Hepatocyte (in vitro differentiated cells): Measurements from ENCODE around the gene VAV1. TPM values are rescaled to one million over a fixed set of nuclear protein-coding genes. Genes with fewer than 3 reads are reported as not detected.

Source experiments
- DNase-seq: peaks from one replicate; pipeline ENCODE4 v3.0.0-alpha.2; 2016; ENCODE audit warnings: low spot score
- H2AFZ ChIP-seq: fragments of 200-600 bp; sonication (generic); 2 replicates; pipeline ENCODE4 v1.6.0; 2016; ENCODE audit warnings: antibody characterized with exemption, mild to moderate bottlenecking
- H3K27ac ChIP-seq: fragments of 200-600 bp; sonication (generic); 2 replicates; pipeline ENCODE4 v1.5.1; 2016; ENCODE audit warnings: mild to moderate bottlenecking
- H3K27me3 ChIP-seq: fragments of 200-600 bp; sonication (generic); 2 replicates; pipeline ENCODE4 v1.6.1; 2016
- H3K36me3 ChIP-seq: fragments of 200-600 bp; sonication (generic); replicated peaks from 2 replicates; pipeline ENCODE4 v1.5.1; 2016; ENCODE audit warnings: low read depth; ENCODE audit not compliant: insufficient read depth
- H3K4me1 ChIP-seq: fragments of 200-600 bp; sonication (generic); 2 replicates; pipeline ENCODE4 v1.5.1; 2016; ENCODE audit warnings: mild to moderate bottlenecking, moderate library complexity; ENCODE audit not compliant: insufficient read depth
- H3K4me2 ChIP-seq: fragments of 200-600 bp; sonication (generic); 2 replicates; pipeline ENCODE4 v1.6.0; 2016
- H3K4me3 ChIP-seq: fragments of 200-600 bp; sonication (generic); 2 replicates; pipeline ENCODE4 v1.5.1; 2016; ENCODE audit warnings: mild to moderate bottlenecking
- H3K79me2 ChIP-seq: fragments of 200-600 bp; sonication (generic); 2 replicates; pipeline ENCODE4 v1.6.0; 2017; ENCODE audit warnings: mild to moderate bottlenecking
- H3K9me2 ChIP-seq: fragments of 200-600 bp; sonication (generic); replicated peaks from 2 replicates; pipeline ENCODE4 v1.6.0; 2017; ENCODE audit warnings: mild to moderate bottlenecking; ENCODE audit not compliant: insufficient read depth
- H3K9me3 ChIP-seq: fragments of 200-600 bp; sonication (generic); 2 replicates; pipeline ENCODE4 v1.5.1; 2016; ENCODE audit warnings: low read depth, mild to moderate bottlenecking
- H4K20me1 ChIP-seq: fragments of 200-600 bp; sonication (generic); 2 replicates; pipeline ENCODE4 v1.6.0; 2016; ENCODE audit warnings: mild to moderate bottlenecking; ENCODE audit not compliant: insufficient read depth, poor library complexity, severe bottlenecking
- EZH2 ChIP-seq: fragments of 200-600 bp; sonication (generic); IDR thresholded peaks from 2 replicates; pipeline ENCODE4 v1.6.1; 2016; ENCODE audit warnings: antibody characterized with exemption, mild to moderate bottlenecking, borderline replicate concordance
- EZH2phosphoT487 ChIP-seq: fragments of 200-600 bp; sonication (generic); IDR thresholded peaks from one replicate; pipeline ENCODE4 v1.6.1; 2018; ENCODE audit warnings: antibody characterized with exemption, mild to moderate bottlenecking, low read depth, moderate library complexity; ENCODE audit not compliant: unreplicated experiment, severe bottlenecking
- WGBS: methylation state at CpG from one replicate; pipeline ENCODE4 v1.1.6; 2016; ENCODE audit warnings: low lambda C conversion rate; ENCODE audit errors: missing lambda C conversion rate; 5-methylcytosine and 5-hydroxymethylcytosine counted together
- polyA plus RNA-seq: library from polyadenylated mRNA; unstranded; fragments of >200 nt; fragmentation: Nextera tagmentation; extraction: Ambion mirVana; gene quantifications from 2 replicates; pipeline ENCODE4 v1.2.1, GENCODE V29; 2016
- total RNA-seq: library from RNA; depleted of rRNA; stranded (reverse); fragments of >200 nt; gene quantifications from 2 replicates; pipeline ENCODE4 v1.2.3, GENCODE V29; 2014
- TF ChIP-seq, protein P1 (sequence below): fragments of 200-600 bp; sonication (generic); IDR thresholded peaks from 2 replicates; pipeline ENCODE4 v1.5.1; 2016; ENCODE audit warnings: antibody characterized with exemption, mild to moderate bottlenecking; ENCODE audit not compliant: poor library complexity

The VAV1 gene
- total and polyA plus RNA-seq, 2 experiments from 2014 or later = 0.23 TPM; not detected in 1

DNA sequence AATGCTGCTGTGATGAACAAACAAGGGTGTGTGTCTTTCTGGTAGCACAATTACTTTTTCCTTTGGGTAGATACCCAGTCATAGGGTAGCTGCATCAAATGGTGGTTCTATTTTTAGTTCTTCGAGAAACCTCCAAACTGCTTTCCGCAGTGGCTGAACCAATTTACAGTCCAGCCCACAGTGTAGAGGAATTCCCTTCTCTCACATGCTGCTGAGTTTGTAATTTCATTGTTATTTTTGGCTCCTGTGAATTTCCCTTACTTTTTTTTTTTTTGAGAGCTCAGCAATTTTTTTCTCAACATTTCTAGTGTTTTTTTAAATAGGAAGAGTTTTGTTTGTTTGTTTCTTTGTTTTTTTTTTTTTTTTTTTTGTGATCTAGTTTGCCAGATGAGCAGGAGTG is 77.4 kb downstream of the VAV1 start:
- TF ChIP-seq EZH2 = no peak
- TF ChIP-seq, protein P1, sequence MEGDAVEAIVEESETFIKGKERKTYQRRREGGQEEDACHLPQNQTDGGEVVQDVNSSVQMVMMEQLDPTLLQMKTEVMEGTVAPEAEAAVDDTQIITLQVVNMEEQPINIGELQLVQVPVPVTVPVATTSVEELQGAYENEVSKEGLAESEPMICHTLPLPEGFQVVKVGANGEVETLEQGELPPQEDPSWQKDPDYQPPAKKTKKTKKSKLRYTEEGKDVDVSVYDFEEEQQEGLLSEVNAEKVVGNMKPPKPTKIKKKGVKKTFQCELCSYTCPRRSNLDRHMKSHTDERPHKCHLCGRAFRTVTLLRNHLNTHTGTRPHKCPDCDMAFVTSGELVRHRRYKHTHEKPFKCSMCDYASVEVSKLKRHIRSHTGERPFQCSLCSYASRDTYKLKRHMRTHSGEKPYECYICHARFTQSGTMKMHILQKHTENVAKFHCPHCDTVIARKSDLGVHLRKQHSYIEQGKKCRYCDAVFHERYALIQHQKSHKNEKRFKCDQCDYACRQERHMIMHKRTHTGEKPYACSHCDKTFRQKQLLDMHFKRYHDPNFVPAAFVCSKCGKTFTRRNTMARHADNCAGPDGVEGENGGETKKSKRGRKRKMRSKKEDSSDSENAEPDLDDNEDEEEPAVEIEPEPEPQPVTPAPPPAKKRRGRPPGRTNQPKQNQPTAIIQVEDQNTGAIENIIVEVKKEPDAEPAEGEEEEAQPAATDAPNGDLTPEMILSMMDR = no peak
- no peak for TF ChIP-seq EZH2phosphoT487
- Histone ChIP-seq H3K9me2 (no peaks in the 10 kb centered on the region), H3K36me3 (no peaks in the 10 kb centered on the region), H3K4me1 (no peaks in the 10 kb centered on the region), H3K4me2 (no peak overlapping the region), H4K20me1 (no peaks in the 10 kb centered on the region), H3K4me3 (no peak overlapping the region), H3K9me3 (no peaks in the 10 kb centered on the region), H3K79me2 (no peaks in the 10 kb centered on the region), H3K27ac (no peak overlapping the region), H2AFZ (no peak overlapping the region), H3K27me3 (no peaks in the 10 kb centered on the region)
- DNase-seq = no peak
- 95% methylated on average over 2 of the region's 2 CpGs for WGBS

DNA sequence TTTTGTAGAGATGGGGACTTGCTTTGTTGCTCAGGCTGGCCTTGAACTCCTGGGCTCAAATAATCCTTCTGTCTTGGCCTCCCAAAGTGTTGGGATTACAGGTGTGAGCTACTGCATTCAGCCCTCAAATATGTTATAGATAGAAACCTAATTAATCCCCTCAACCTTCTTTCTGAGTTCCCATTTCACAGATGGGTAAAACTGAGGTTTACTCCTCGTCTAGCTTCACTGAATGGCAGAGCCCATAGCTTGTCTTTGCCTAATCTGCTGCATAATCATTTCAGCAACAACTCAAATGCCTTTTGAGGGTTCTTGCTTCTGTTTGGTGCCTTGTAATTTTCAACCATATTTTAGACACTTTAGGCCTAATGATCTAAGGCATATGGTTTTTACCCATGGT is 78.9 kb downstream of the VAV1 start:
- no peaks in the 10 kb centered on the region for H3K9me3 ChIP-seq
- no peak overlapping the region for H3K4me3 ChIP-seq
- H4K20me1 ChIP-seq = no peaks in the 10 kb centered on the region
- no peaks in the 10 kb centered on the region for H3K4me1 ChIP-seq
- TF ChIP-seq EZH2phosphoT487 = no peak
- TF ChIP-seq EZH2 = no peak
- TF ChIP-seq, protein P1 = no peak
- H3K36me3 ChIP-seq = no peaks in the 10 kb centered on the region
- H3K4me2 ChIP-seq = no peak overlapping the region
- H3K9me2 ChIP-seq = no peaks in the 10 kb centered on the region
- no peak overlapping the region for H2AFZ ChIP-seq
- H3K27me3 ChIP-seq = no peaks in the 10 kb centered on the region
- no peak overlapping the region for H3K27ac ChIP-seq
- WGBS = 56% methylated on average over 1 of the region's 1 CpG
- DNase-seq = no peak
- H3K79me2 ChIP-seq = no peaks in the 10 kb centered on the region

DNA sequence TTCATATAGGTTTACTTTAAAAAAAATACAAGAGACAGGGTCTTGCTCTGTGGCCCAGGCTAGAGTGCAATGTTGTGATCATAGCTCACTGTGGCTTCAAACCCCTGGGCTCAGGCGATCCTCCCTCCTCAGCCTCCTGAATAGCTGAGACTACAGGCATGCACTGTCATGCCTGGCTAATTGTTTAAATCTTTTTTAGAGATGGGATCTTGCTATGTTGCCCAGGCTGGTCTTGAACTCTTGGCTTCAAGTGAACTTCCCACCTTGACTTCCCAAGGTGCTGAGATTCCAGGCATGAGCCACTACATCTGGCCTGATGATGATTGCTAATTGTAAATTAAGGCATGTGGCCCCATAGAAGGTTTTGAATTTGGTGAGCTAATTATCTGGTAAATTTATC is 79.5 kb downstream of the VAV1 start:
- Histone ChIP-seq H3K27me3 (no peaks in the 10 kb centered on the region), H3K9me2 (no peaks in the 10 kb centered on the region), H3K4me3 (no peak overlapping the region), H3K9me3 (no peaks in the 10 kb centered on the region), H3K79me2 (no peaks in the 10 kb centered on the region), H3K27ac (no peak overlapping the region), H3K4me1 (no peaks in the 10 kb centered on the region), H4K20me1 (no peaks in the 10 kb centered on the region), H3K36me3 (no peaks in the 10 kb centered on the region), H3K4me2 (no peak overlapping the region), H2AFZ (no peak overlapping the region)
- 88% methylated on average over 1 of the region's 1 CpG for WGBS
- no peak for DNase-seq
- no peak for TF ChIP-seq EZH2
- TF ChIP-seq, protein P1 = no peak
- TF ChIP-seq EZH2phosphoT487 = no peak

DNA sequence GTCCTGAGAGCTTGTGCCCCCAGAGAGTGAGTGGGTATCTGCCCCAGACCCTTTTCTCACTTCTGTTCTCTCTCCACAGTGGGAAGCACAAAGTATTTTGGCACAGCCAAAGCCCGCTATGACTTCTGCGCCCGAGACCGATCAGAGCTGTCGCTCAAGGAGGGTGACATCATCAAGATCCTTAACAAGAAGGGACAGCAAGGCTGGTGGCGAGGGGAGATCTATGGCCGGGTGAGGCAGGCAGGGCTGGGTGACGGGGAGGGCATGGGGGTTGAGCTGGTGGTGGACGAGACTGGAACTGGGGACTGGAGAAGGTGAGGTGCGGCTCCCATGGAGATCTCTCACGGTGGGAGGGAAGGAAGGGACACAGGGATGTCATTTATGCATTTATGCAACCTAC is 81.4 kb downstream of the VAV1 start:
- no peak for DNase-seq
- 94% methylated on average over 11 of the region's 11 CpGs for WGBS
- Histone ChIP-seq H3K9me2 (no peaks in the 10 kb centered on the region), H3K4me2 (no peak overlapping the region), H3K4me1 (no peaks in the 10 kb centered on the region), H3K4me3 (no peak overlapping the region), H3K79me2 (no peaks in the 10 kb centered on the region), H3K27me3 (no peaks in the 10 kb centered on the region), H3K27ac (no peak overlapping the region), H4K20me1 (no peaks in the 10 kb centered on the region), H3K36me3 (no peaks in the 10 kb centered on the region), H2AFZ (no peak overlapping the region), H3K9me3 (no peaks in the 10 kb centered on the region)
- no peak for TF ChIP-seq EZH2
